ENCODE data around the gene C11orf54.

DNA sequence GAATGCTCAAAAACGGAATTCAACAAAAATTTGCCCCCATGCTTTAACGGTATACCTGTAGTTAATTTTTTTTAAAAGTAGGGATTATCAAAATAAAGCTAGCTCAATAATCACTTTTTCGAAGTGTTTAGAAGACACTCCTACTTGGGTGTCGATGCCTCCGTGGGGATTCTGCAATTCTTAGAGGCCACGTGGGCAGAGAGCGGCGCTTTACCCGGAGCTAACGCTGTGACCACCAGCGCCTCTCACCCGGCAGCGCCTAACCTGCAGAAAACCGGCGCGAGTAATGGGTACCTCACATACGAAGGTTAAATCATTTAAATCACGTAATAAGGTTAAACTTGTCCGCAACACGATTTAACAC is 760 bp upstream of the C11orf54 start:
- TF ChIP-seq, protein P1, sequence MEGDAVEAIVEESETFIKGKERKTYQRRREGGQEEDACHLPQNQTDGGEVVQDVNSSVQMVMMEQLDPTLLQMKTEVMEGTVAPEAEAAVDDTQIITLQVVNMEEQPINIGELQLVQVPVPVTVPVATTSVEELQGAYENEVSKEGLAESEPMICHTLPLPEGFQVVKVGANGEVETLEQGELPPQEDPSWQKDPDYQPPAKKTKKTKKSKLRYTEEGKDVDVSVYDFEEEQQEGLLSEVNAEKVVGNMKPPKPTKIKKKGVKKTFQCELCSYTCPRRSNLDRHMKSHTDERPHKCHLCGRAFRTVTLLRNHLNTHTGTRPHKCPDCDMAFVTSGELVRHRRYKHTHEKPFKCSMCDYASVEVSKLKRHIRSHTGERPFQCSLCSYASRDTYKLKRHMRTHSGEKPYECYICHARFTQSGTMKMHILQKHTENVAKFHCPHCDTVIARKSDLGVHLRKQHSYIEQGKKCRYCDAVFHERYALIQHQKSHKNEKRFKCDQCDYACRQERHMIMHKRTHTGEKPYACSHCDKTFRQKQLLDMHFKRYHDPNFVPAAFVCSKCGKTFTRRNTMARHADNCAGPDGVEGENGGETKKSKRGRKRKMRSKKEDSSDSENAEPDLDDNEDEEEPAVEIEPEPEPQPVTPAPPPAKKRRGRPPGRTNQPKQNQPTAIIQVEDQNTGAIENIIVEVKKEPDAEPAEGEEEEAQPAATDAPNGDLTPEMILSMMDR (IDR thresholded peaks at IDR 0.05; ENCODE audit: low read length): no peak
- TF ChIP-seq EZH2 (IDR thresholded peaks at IDR 0.05; ENCODE audit: borderline replicate concordance, low read length): no peak
